ENCODE results near the gene FHL2.
"Not testable (repeated sequence)": the region's sequence is repeated elsewhere in the genome, so short reads cannot be mapped to it uniquely, and the experiment has no call there.

Gene FHL2

GRCh38 chr2:105437708-105438103 is 38.9 kb upstream of the FHL2 start:
- H3K4me1 ChIP-seq (ENCODE audit: control insufficient read depth, insufficient read depth, low read length), result peaks cover 6% of the 10 kb centered on the region; the same call in 1 of the 2 replicates
- no peak overlapping the region for H3K4me3 ChIP-seq (ENCODE audit: low read depth, low read length)
- no peak overlapping the region for H3K9ac ChIP-seq (ENCODE audit: low read length)
- no peaks in the 10 kb centered on the region for H3K9me3 ChIP-seq (ENCODE audit: control insufficient read depth, insufficient read depth, low read depth, low read length)
- H3K36me3 ChIP-seq (ENCODE audit: control insufficient read depth, insufficient read depth, low read length), result no peaks in the 10 kb centered on the region
- no peak overlapping the region for H3K27ac ChIP-seq (ENCODE audit: low read depth, low read length)
- no peaks in the 10 kb centered on the region for H3K27me3 ChIP-seq (ENCODE audit: control insufficient read depth, insufficient read depth, low read length)

- H3K9me3 ChIP-seq (ENCODE audit: control insufficient read depth, insufficient read depth, low read depth, low read length), result no peaks in the 10 kb centered on the region
- H3K4me1 ChIP-seq (ENCODE audit: control insufficient read depth, insufficient read depth, low read length), result peaks cover 6% of the 10 kb centered on the region
- no peak overlapping the region for H3K9ac ChIP-seq (ENCODE audit: low read length)
- H3K27ac ChIP-seq (ENCODE audit: low read depth, low read length), result no peak overlapping the region
- no peak overlapping the region for H3K4me3 ChIP-seq (ENCODE audit: low read depth, low read length)
- no peaks in the 10 kb centered on the region for H3K27me3 ChIP-seq (ENCODE audit: control insufficient read depth, insufficient read depth, low read length)
- H3K36me3 ChIP-seq (ENCODE audit: control insufficient read depth, insufficient read depth, low read length), result no peaks in the 10 kb centered on the region
Measured at GRCh38 chr2:105432749-105433148, 33.9 kb upstream of the FHL2 start.

GRCh38 chr2:105432044-105432399 is 33.2 kb upstream of the FHL2 start:
- Histone ChIP-seq H3K27me3 (ENCODE audit: control insufficient read depth, insufficient read depth, low read length) (no peaks in the 10 kb centered on the region), H3K4me3 (ENCODE audit: low read depth, low read length) (no peak overlapping the region), H3K4me1 (ENCODE audit: control insufficient read depth, insufficient read depth, low read length) (peaks cover 13% of the 10 kb centered on the region), H3K9ac (ENCODE audit: low read length) (no peak overlapping the region), H3K9me3 (ENCODE audit: control insufficient read depth, insufficient read depth, low read depth, low read length) (no peaks in the 10 kb centered on the region), H3K36me3 (ENCODE audit: control insufficient read depth, insufficient read depth, low read length) (no peaks in the 10 kb centered on the region), H3K27ac (ENCODE audit: low read depth, low read length) (no peak overlapping the region)

GRCh38 chr2:105431367-105432043 is 32.7 kb upstream of the FHL2 start:
- Histone ChIP-seq H3K9me3 (ENCODE audit: control insufficient read depth, insufficient read depth, low read depth, low read length) (no peaks in the 10 kb centered on the region), H3K9ac (ENCODE audit: low read length) (no peak overlapping the region), H3K27ac (ENCODE audit: low read depth, low read length) (no peak overlapping the region), H3K36me3 (ENCODE audit: control insufficient read depth, insufficient read depth, low read length) (no peaks in the 10 kb centered on the region), H3K27me3 (ENCODE audit: control insufficient read depth, insufficient read depth, low read length) (no peaks in the 10 kb centered on the region), H3K4me3 (ENCODE audit: low read depth, low read length) (no peak overlapping the region), H3K4me1 (ENCODE audit: control insufficient read depth, insufficient read depth, low read length) (peaks cover 18% of the 10 kb centered on the region)

- Histone ChIP-seq H3K9ac (ENCODE audit: low read length) (no peak overlapping the region), H3K4me1 (ENCODE audit: control insufficient read depth, insufficient read depth, low read length) (peaks cover 24% of the 10 kb centered on the region), H3K9me3 (ENCODE audit: control insufficient read depth, insufficient read depth, low read depth, low read length) (no peaks in the 10 kb centered on the region), H3K4me3 (ENCODE audit: low read depth, low read length) (no peak overlapping the region), H3K27me3 (ENCODE audit: control insufficient read depth, insufficient read depth, low read length) (no peaks in the 10 kb centered on the region), H3K27ac (ENCODE audit: low read depth, low read length) (no peak overlapping the region), H3K36me3 (ENCODE audit: control insufficient read depth, insufficient read depth, low read length) (no peaks in the 10 kb centered on the region)
Measured at GRCh38 chr2:105428387-105429018, 29.7 kb upstream of the FHL2 start.

- Histone ChIP-seq H3K9ac (ENCODE audit: low read length) (no peak overlapping the region), H3K9me3 (ENCODE audit: control insufficient read depth, insufficient read depth, low read depth, low read length) (no peaks in the 10 kb centered on the region), H3K27me3 (ENCODE audit: control insufficient read depth, insufficient read depth, low read length) (no peaks in the 10 kb centered on the region), H3K27ac (ENCODE audit: low read depth, low read length) (no peak overlapping the region), H3K36me3 (ENCODE audit: control insufficient read depth, insufficient read depth, low read length) (no peaks in the 10 kb centered on the region), H3K4me1 (ENCODE audit: control insufficient read depth, insufficient read depth, low read length) (peaks cover 24% of the 10 kb centered on the region), H3K4me3 (ENCODE audit: low read depth, low read length) (no peak overlapping the region)
Measured at GRCh38 chr2:105427485-105427884, 28.6 kb upstream of the FHL2 start.

- H3K9ac ChIP-seq (ENCODE audit: low read length), result no peak overlapping the region
- no peaks in the 10 kb centered on the region for H3K9me3 ChIP-seq (ENCODE audit: control insufficient read depth, insufficient read depth, low read depth, low read length)
- H3K27ac ChIP-seq (ENCODE audit: low read depth, low read length), result no peak overlapping the region
Measured at GRCh38 chr2:105426626-105427292, 27.9 kb upstream of the FHL2 start.

GRCh38 chr2:105425936-105426625 is 27.2 kb upstream of the FHL2 start:
- Histone ChIP-seq H3K9ac (ENCODE audit: low read length) (no peak overlapping the region), H3K27ac (ENCODE audit: low read depth, low read length) (no peak overlapping the region), H3K4me1 (ENCODE audit: control insufficient read depth, insufficient read depth, low read length) (peaks cover 24% of the 10 kb centered on the region), H3K27me3 (ENCODE audit: control insufficient read depth, insufficient read depth, low read length) (no peaks in the 10 kb centered on the region), H3K4me3 (ENCODE audit: low read depth, low read length) (no peak overlapping the region), H3K9me3 (ENCODE audit: control insufficient read depth, insufficient read depth, low read depth, low read length) (no peaks in the 10 kb centered on the region), H3K36me3 (ENCODE audit: control insufficient read depth, insufficient read depth, low read length) (no peaks in the 10 kb centered on the region)

More at GRCh38 chr2:105426626-105427292, 27.9 kb upstream of the FHL2 start:
- H3K36me3 ChIP-seq (ENCODE audit: control insufficient read depth, insufficient read depth, low read length), result no peaks in the 10 kb centered on the region
- no peak overlapping the region for H3K4me3 ChIP-seq (ENCODE audit: low read depth, low read length)
- H3K4me1 ChIP-seq (ENCODE audit: control insufficient read depth, insufficient read depth, low read length), result peaks cover 24% of the 10 kb centered on the region
- H3K27me3 ChIP-seq (ENCODE audit: control insufficient read depth, insufficient read depth, low read length), result no peaks in the 10 kb centered on the region

- not testable (repeated sequence) for H3K4me3 ChIP-seq (ENCODE audit: low read depth, low read length); H3K9ac ChIP-seq (ENCODE audit: low read length); H3K36me3 ChIP-seq (ENCODE audit: control insufficient read depth, insufficient read depth, low read length); H3K27ac ChIP-seq (ENCODE audit: low read depth, low read length); H3K27me3 ChIP-seq (ENCODE audit: control insufficient read depth, insufficient read depth, low read length); H3K9me3 ChIP-seq (ENCODE audit: control insufficient read depth, insufficient read depth, low read depth, low read length)
- H3K4me1 ChIP-seq (ENCODE audit: control insufficient read depth, insufficient read depth, low read length), result peaks cover 24% of the 10 kb centered on the region
Measured at GRCh38 chr2:105424836-105425235, 26.0 kb upstream of the FHL2 start.

GRCh38 chr2:105422801-105423200 is 23.9 kb upstream of the FHL2 start:
- Histone ChIP-seq H3K4me1 (ENCODE audit: control insufficient read depth, insufficient read depth, low read length) (peaks cover 19% of the 10 kb centered on the region), H3K9me3 (ENCODE audit: control insufficient read depth, insufficient read depth, low read depth, low read length) (peaks cover 6% of the 10 kb centered on the region; the same call in 1 of the 2 replicates), H3K27ac (ENCODE audit: low read depth, low read length) (no peak overlapping the region), H3K27me3 (ENCODE audit: control insufficient read depth, insufficient read depth, low read length) (no peaks in the 10 kb centered on the region), H3K4me3 (ENCODE audit: low read depth, low read length) (no peak overlapping the region), H3K9ac (ENCODE audit: low read length) (no peak overlapping the region), H3K36me3 (ENCODE audit: control insufficient read depth, insufficient read depth, low read length) (no peaks in the 10 kb centered on the region)

GRCh38 chr2:105421053-105421452 is 22.2 kb upstream of the FHL2 start:
- Histone ChIP-seq H3K9me3 (ENCODE audit: control insufficient read depth, insufficient read depth, low read depth, low read length) (peaks cover 6% of the 10 kb centered on the region; the same call in 1 of the 2 replicates), H3K9ac (ENCODE audit: low read length) (no peak overlapping the region), H3K4me1 (ENCODE audit: control insufficient read depth, insufficient read depth, low read length) (peaks cover 1% of the 10 kb centered on the region; the same call in 1 of the 2 replicates), H3K4me3 (ENCODE audit: low read depth, low read length) (no peak overlapping the region), H3K27me3 (ENCODE audit: control insufficient read depth, insufficient read depth, low read length) (no peaks in the 10 kb centered on the region), H3K36me3 (ENCODE audit: control insufficient read depth, insufficient read depth, low read length) (no peaks in the 10 kb centered on the region), H3K27ac (ENCODE audit: low read depth, low read length) (no peak overlapping the region)
